H1 (cell line): ENCODE measurements around the gene PDLIM4. TPM values are rescaled to one million over a fixed set of nuclear protein-coding genes. Genes with fewer than 3 reads are reported as not detected.

Experiments
- SRF ChIP-seq: IDR thresholded peaks from 2 replicates; pipeline ENCODE4 v1.6.1; 2011; ENCODE audit warnings: mild to moderate bottlenecking, low read depth, low read length, moderate library complexity
- polyA plus RNA-seq, 7 experiments: library from polyadenylated mRNA; depleted of rRNA in 3 of 7; stranded (reverse) in 5 of 7; unstranded in 2 of 7; fragments of >200 nt in 5 of 7; fragments of 200-250 nt in 2 of 7; gene quantifications; 1 replicate in 5 of 7; 2 replicates in 1 of 7; 4 replicates in 1 of 7; pipeline versions ENCODE4 v1.2.1 to v1.2.3, GENCODE V29; 2011 to 2013; ENCODE audit warnings: missing spikeins in 2 of 7, mixed read lengths in 2 of 7
- total RNA-seq: library from RNA; stranded (reverse); fragmentation: NEBNext Ultra II Directional; extraction: Animal tissue kit (Norgen Biotek cat#: 25700); gene quantifications from 2 replicates; pipeline ENCODE4 v1.2.1, GENCODE V29; 2021

The PDLIM4 gene
- total and polyA plus RNA-seq, 2 of the 8 experiments (the other 6 are each of a cell fraction or from before 2014, with no cell fraction given) = 10.7 to 29.1 TPM

DNA sequence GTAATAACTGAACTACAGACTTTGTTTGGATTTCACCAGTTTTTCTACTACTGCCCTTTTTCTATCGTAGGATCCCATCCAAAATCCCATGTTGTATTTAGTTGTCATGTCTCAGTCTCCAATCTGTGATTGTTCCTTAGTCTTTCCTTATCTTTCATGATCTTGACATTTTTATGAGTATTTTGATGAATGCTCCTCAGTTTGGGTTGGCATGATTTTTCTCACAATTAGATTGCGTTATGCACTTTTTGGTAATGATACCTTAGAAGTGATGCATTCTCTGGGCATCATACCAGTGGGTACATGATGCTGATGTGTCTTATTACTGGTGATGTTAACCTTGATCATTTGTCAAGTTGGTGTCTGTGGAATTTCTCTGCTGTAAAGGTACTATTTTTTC, 42.4 kb downstream of the PDLIM4 start (continued):
- no peak for TF ChIP-seq SRF
